HCT116 (cell line): ENCODE measurements around the gene P2RX1. TPM values are rescaled to one million over a fixed set of nuclear protein-coding genes. Genes with fewer than 3 reads are reported as not detected.
A peak's percentile ranks its signal among the peaks of the same experiment; 100 is the strongest.

ENCODE experiments used
- ATAC-seq: fragments of 200-7000 bp; cut with Tn5 transposase; 2 replicates; pipeline ENCODE4 v1.9.1; 2020; ENCODE audit warnings: mild to moderate bottlenecking, moderate library complexity
- Bru-seq: library from RNA; stranded (reverse); fragments of 400-500 nt; gene quantifications from one replicate; lab custom pipeline; 2021; lab: Mats Ljungman, UMichigan
- BruChase-seq, 2 experiments: library from RNA; stranded (reverse); fragments of 400-500 nt; gene quantifications; one replicate each; lab custom pipeline; 2021; lab: Mats Ljungman, UMichigan
- BruUV-seq: library from RNA; stranded (reverse); fragments of 400-500 nt; replicated peaks from 2 replicates; lab custom pipeline; 2021; lab: Mats Ljungman, UMichigan
- CTCF ChIA-PET: fragments of 300-600 bp; sonication (Branson Sonifier 250); formaldehyde crosslinking; loops from one replicate; lab custom pipeline; 2021; ENCODE audit warnings: antibody characterized with exemption; lab: Charles Lee
- POLR2A ChIA-PET: fragments of 300-600, 350-600 bp; sonication (Branson Sonifier 250); formaldehyde crosslinking; loops from one replicate; lab custom pipeline; 2021; ENCODE audit warnings: antibody characterized with exemption; lab: Charles Lee
- RAD21 ChIA-PET, 2 experiments: fragments of 300-600 bp; sonication (Branson Sonifier 250); formaldehyde crosslinking; loops; one replicate each; lab custom pipeline; 2023; ENCODE audit warnings: low total read pairs in 2 of 2; ENCODE audit not compliant: uncharacterized antibody in 2 of 2, unreplicated experiment in 2 of 2, low non-redundant PET in 1 of 2; lab: Charles Lee
- DNase-seq: peaks from one replicate; pipeline ENCODE4 v3.0.0-alpha.2; 2010; ENCODE audit warnings: low read depth, low spot score
- H2AFZ ChIP-seq: fragments of 200-600 bp; shearing (Covaris generic), sonication (generic); 2 replicates; pipeline ENCODE4 v1.6.1; 2017; ENCODE audit warnings: low read depth, mixed run types, mixed read lengths, antibody characterized with exemption, low read length; ENCODE audit not compliant: poor library complexity, severe bottlenecking
- H3K27ac ChIP-seq: 2 replicates; pipeline ENCODE4 v1.5.1; 2012; ENCODE audit warnings: low read depth, low read length
- H3K27me3 ChIP-seq: fragments of 200-600 bp; sonication (generic); 2 replicates; pipeline ENCODE4 v1.6.1; 2016; ENCODE audit warnings: mixed run types, low read length, mixed read lengths; ENCODE audit not compliant: insufficient read depth
- H3K36me3 ChIP-seq, 2 experiments: fragments of 200-500 bp in 1 of 2; fragments of 200-600 bp in 1 of 2; sonication (Bioruptor generic) in 1 of 2; sonication (generic) in 1 of 2; 2 replicates each; pipeline versions ENCODE4 v1.5.1 to v1.6.1; 2014 to 2016; ENCODE audit warnings: low read length in 2 of 2, inconsistent platforms in 1 of 2, mixed read lengths in 1 of 2, mixed run types in 1 of 2; ENCODE audit not compliant: insufficient read depth in 2 of 2, control insufficient read depth in 1 of 2
- H3K4me1 ChIP-seq, 2 experiments: fragments of 200-600 bp in 1 of 2; sonication (generic) in 1 of 2; 2 replicates each; pipeline versions ENCODE4 v1.5.1 to v1.6.1; 2012 to 2017; ENCODE audit warnings: low read length in 2 of 2, inconsistent platforms in 1 of 2, mild to moderate bottlenecking in 1 of 2, mixed read lengths in 1 of 2, mixed run types in 1 of 2, moderate library complexity in 1 of 2; ENCODE audit not compliant: insufficient read depth in 2 of 2, control insufficient read depth in 1 of 2
- H3K4me2 ChIP-seq: fragments of 200-600 bp; sonication (generic); 2 replicates; pipeline ENCODE4 v1.6.1; 2017; ENCODE audit warnings: mixed run types, low read length, mixed read lengths
- H3K4me3 ChIP-seq, 2 experiments: fragments of 200-600 bp in 1 of 2; sonication (generic) in 1 of 2; replicated peaks in 1 of 2; 2 replicates each; pipeline ENCODE4 v1.5.1; 2011 to 2016; ENCODE audit warnings: low read length in 2 of 2, control low read depth in 1 of 2, low read depth in 1 of 2, mild to moderate bottlenecking in 1 of 2, mixed read lengths in 1 of 2, mixed run types in 1 of 2
- H3K79me2 ChIP-seq: fragments of 200-600 bp; sonication (generic); 2 replicates; pipeline ENCODE4 v1.6.1; 2017; ENCODE audit warnings: mild to moderate bottlenecking, mixed run types, low read length, moderate library complexity, mixed read lengths; ENCODE audit not compliant: insufficient read depth
- H3K9ac ChIP-seq: fragments of 200-600 bp; sonication (generic); 2 replicates; pipeline ENCODE4 v1.6.1; 2016; ENCODE audit warnings: low read length, mixed read lengths
- H3K9me2 ChIP-seq: fragments of 200-600 bp; sonication (generic), shearing (Covaris generic); 2 replicates; pipeline ENCODE4 v1.6.1; 2017; ENCODE audit warnings: mixed run types, mild to moderate bottlenecking, moderate library complexity; ENCODE audit not compliant: insufficient read depth
- H3K9me3 ChIP-seq, 2 experiments: fragments of 200-500 bp in 1 of 2; fragments of 200-600 bp in 1 of 2; sonication (Bioruptor generic) in 1 of 2; sonication (generic) in 1 of 2; 2 replicates each; pipeline ENCODE4 v1.6.1; 2014 to 2017; ENCODE audit warnings: low read length in 2 of 2, mixed read lengths in 2 of 2, inconsistent platforms in 1 of 2, low read depth in 1 of 2, mild to moderate bottlenecking in 1 of 2, mixed run types in 1 of 2, moderate library complexity in 1 of 2; ENCODE audit not compliant: control insufficient read depth in 1 of 2, insufficient read depth in 1 of 2
- H4K20me1 ChIP-seq: fragments of 200-600 bp; sonication (generic), shearing (Covaris generic); 2 replicates; pipeline ENCODE4 v1.6.1; 2017; ENCODE audit warnings: mixed run types, mild to moderate bottlenecking, moderate library complexity; ENCODE audit not compliant: insufficient read depth
- CEBPB ChIP-seq: IDR thresholded peaks from 2 replicates; pipeline ENCODE4 v1.6.1; 2012; ENCODE audit warnings: low read depth
- EGR1 ChIP-seq: IDR thresholded peaks from 2 replicates; pipeline ENCODE4 v1.6.1; 2012; ENCODE audit warnings: low read depth
- ELF1 ChIP-seq: IDR thresholded peaks from 2 replicates; pipeline ENCODE4 v1.6.1; 2012; ENCODE audit warnings: low read depth, borderline replicate concordance
- EZH2phosphoT487 ChIP-seq: fragments of 200-600 bp; IDR thresholded peaks from 2 replicates; pipeline ENCODE4 v1.6.1; 2018; ENCODE audit warnings: antibody characterized with exemption, borderline replicate concordance
- POLR2A ChIP-seq: IDR thresholded peaks from 2 replicates; pipeline ENCODE4 v1.7.0; 2011; ENCODE audit warnings: borderline replicate concordance; ENCODE audit not compliant: insufficient read depth, insufficient read length; ENCODE audit errors: extremely low read depth
- POLR2AphosphoS5 ChIP-seq: IDR thresholded peaks from 2 replicates; pipeline ENCODE4 v1.6.1; 2011; ENCODE audit warnings: mild to moderate bottlenecking, low read depth, low read length, moderate library complexity
- SIN3A ChIP-seq: IDR thresholded peaks from 2 replicates; pipeline ENCODE4 v1.6.1; 2012; ENCODE audit warnings: low read depth
- SP1 ChIP-seq: IDR thresholded peaks from 2 replicates; pipeline ENCODE4 v1.6.1; 2012; ENCODE audit warnings: low read depth
- SRF ChIP-seq: IDR thresholded peaks from 2 replicates; pipeline ENCODE4 v1.6.1; 2012; ENCODE audit warnings: low read depth
- TCF7L2 ChIP-seq: IDR thresholded peaks from 2 replicates; pipeline ENCODE4 v1.7.0; 2011; ENCODE audit warnings: borderline replicate concordance, inconsistent platforms; ENCODE audit not compliant: insufficient read depth, insufficient read length; ENCODE audit errors: extremely low read depth
- ZFX ChIP-seq: fragments of 450-650 bp; IDR thresholded peaks from 2 replicates; pipeline ENCODE4 v1.6.1; 2017
- ZNF274 ChIP-seq: fragments of 200-500 bp; sonication (Bioruptor generic); IDR thresholded peaks from 2 replicates; pipeline ENCODE4 v1.6.1; 2014; ENCODE audit warnings: mild to moderate bottlenecking, low read depth, low read length, inconsistent platforms
- intact Hi-C: fragments of 100-400 bp; cut with micrococcal nuclease; formaldehyde crosslinking; loops from 2 replicates; pipeline ENCODE4 v1.10.0; 2022
- long read RNA-seq: library from polyadenylated mRNA; unstranded; transcript quantifications from one replicate; pipeline ENCODE4 v2.0.0, GENCODE V29; 2021; ENCODE audit not compliant: unreplicated experiment
- polyA plus RNA-seq: library from polyadenylated mRNA; unstranded; fragments of >200 nt; gene quantifications from 2 replicates; pipeline ENCODE4 v1.2.1, GENCODE V29; 2012; ENCODE audit warnings: missing spikeins
- total RNA-seq: library from RNA; stranded (reverse); gene quantifications from one replicate; pipeline ENCODE4 v1.2.1, GENCODE V29; 2021; ENCODE audit not compliant: unreplicated experiment
- TF ChIP-seq, protein P1 (sequence below): IDR thresholded peaks from 2 replicates; pipeline ENCODE4 v1.6.1; 2012
- TF ChIP-seq, protein P2 (sequence below): IDR thresholded peaks from 2 replicates; pipeline ENCODE4 v1.6.1; 2012
- TF ChIP-seq, protein P3 (sequence below): IDR thresholded peaks from 2 replicates; pipeline ENCODE4 v1.6.1; 2012; ENCODE audit warnings: low read depth

The P2RX1 gene
- total RNA-seq (not detected), Bru-seq, nascent RNA (not detected), BruChase-seq, experiment 1, labeled RNA remaining after a 6-hour chase (percentile 5 among the genes with signal in this experiment), BruChase-seq, experiment 2, labeled RNA remaining after a 2-hour chase (not detected)
- not detected in 2 replicates for polyA plus RNA-seq
- long read RNA-seq, partial matches to known transcripts = 0 of 1 reads
- long read RNA-seq, other reads (novel, unspliced or antisense) = 1 of 1 reads

DNA sequence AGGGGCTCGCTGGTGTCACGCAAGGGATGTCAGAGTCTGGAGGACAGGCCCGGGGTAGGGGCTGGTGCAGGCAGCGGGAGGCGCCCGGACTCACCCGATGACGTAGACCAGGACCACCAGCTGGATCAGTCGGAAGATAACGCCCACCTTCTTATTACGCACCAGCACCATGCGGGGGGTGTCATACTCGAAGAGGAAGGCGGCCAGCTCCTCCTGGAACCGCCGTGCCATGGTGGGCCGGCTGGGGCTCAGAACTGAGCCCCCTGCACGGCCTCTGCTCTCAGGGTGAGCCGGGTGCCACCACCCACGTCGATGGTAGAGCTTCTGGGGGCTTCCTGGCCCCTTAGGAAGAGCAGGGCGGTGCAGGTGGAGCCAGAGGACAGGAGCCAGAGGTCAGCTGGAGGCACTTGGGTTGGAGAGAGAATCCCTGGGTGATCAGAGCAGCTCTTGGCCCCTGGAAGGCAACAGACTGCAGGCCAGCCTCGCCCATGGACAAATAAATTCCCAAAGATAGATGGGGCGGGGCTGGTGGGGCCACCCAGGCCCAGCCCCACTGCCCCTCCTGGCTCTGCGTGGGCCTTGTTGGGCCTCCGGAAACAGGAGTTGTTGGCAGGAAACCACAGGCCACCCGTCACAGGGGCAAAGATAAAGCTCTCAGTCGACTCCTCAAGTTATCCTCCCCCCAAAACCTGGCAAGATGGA is at the start of gene P2RX1:
P2RX1 (minus strand) TSS at position 471 of the 702 bp plus-strand sequence; CDS start at position 231, 240 bp downstream.
- Histone ChIP-seq H4K20me1 (no peaks in the 10 kb centered on the region), H3K4me2 (no peak within 1 kb of the TSS), H3K36me3 (no peaks in the 10 kb centered on the region), H2AFZ (no peak within 1 kb of the TSS), H3K27ac (no peak within 1 kb of the TSS), H3K27me3 (no peaks in the 10 kb centered on the region), H3K9me2 (no peaks in the 10 kb centered on the region), H3K4me1 (peaks cover 0 to 8% of the 10 kb centered on the region in 2 experiments; a peak in 2 of 4 replicates)
- ATAC-seq = no peak
- BruUV-seq = no TSS peak
- CTCF ChIA-PET = interaction anchor here (1.0 kb wide), 1 partner anchor 178 kb away, joined by 3 read pairs; no protein-coding TSS in a partner anchor
- TF ChIP-seq POLR2A (no peak), EGR1 (no peak), ELF1 (no peak), CEBPB (no peak), EZH2phosphoT487 (no peak), ZNF274 (no peak), SP1 (no peak), TCF7L2 (no peak), POLR2AphosphoS5 (no peak), SIN3A (no peak), ZFX (no peak), SRF (no peak)
- TF ChIP-seq, protein P1, sequence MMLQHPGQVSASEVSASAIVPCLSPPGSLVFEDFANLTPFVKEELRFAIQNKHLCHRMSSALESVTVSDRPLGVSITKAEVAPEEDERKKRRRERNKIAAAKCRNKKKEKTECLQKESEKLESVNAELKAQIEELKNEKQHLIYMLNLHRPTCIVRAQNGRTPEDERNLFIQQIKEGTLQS = no peak
- TF ChIP-seq, protein P2, sequence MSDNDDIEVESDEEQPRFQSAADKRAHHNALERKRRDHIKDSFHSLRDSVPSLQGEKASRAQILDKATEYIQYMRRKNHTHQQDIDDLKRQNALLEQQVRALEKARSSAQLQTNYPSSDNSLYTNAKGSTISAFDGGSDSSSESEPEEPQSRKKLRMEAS = no peak
- TF ChIP-seq, protein P3, sequence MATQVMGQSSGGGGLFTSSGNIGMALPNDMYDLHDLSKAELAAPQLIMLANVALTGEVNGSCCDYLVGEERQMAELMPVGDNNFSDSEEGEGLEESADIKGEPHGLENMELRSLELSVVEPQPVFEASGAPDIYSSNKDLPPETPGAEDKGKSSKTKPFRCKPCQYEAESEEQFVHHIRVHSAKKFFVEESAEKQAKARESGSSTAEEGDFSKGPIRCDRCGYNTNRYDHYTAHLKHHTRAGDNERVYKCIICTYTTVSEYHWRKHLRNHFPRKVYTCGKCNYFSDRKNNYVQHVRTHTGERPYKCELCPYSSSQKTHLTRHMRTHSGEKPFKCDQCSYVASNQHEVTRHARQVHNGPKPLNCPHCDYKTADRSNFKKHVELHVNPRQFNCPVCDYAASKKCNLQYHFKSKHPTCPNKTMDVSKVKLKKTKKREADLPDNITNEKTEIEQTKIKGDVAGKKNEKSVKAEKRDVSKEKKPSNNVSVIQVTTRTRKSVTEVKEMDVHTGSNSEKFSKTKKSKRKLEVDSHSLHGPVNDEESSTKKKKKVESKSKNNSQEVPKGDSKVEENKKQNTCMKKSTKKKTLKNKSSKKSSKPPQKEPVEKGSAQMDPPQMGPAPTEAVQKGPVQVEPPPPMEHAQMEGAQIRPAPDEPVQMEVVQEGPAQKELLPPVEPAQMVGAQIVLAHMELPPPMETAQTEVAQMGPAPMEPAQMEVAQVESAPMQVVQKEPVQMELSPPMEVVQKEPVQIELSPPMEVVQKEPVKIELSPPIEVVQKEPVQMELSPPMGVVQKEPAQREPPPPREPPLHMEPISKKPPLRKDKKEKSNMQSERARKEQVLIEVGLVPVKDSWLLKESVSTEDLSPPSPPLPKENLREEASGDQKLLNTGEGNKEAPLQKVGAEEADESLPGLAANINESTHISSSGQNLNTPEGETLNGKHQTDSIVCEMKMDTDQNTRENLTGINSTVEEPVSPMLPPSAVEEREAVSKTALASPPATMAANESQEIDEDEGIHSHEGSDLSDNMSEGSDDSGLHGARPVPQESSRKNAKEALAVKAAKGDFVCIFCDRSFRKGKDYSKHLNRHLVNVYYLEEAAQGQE = no peak
- TF ChIP-seq, all 23 proteins: peak for 0
- DNase-seq = no peak
- H3K9me3 ChIP-seq = no peaks in the 10 kb centered on the region
- H3K4me3 ChIP-seq = no peak within 1 kb of the TSS
- H3K9ac ChIP-seq = no peak within 1 kb of the TSS
- intact Hi-C loops = loop anchor here (2.0 kb wide), 1 partner anchor 87 kb away; no protein-coding TSS in a partner anchor
- H3K79me2 ChIP-seq = no peaks in the 10 kb centered on the region
- ChIA-PET RAD21 (no interaction called here), POLR2A (no interaction called here)
